Measurements from ENCODE around the gene H2AZ2.
"Not testable (repeated sequence)": the region's sequence is repeated elsewhere in the genome, so short reads cannot be mapped to it uniquely, and the experiment has no call there.

H2AZ2 gene

GRCh38 chr7:44847920-44848634 lies at the start of gene H2AZ2:
Gene H2AZ2 (minus strand): TSS chr7:44848087. CDS start chr7:44847971, 116 bp downstream.
- DNase-seq (ENCODE audit: low read depth in 2 of 2): peak; percentile 100

- DNase-seq (ENCODE audit: low read depth in 2 of 2): no peak
These were observed 49.4 kb upstream of the H2AZ2 start for GRCh38 chr7:44897309-44897708.

DNA sequence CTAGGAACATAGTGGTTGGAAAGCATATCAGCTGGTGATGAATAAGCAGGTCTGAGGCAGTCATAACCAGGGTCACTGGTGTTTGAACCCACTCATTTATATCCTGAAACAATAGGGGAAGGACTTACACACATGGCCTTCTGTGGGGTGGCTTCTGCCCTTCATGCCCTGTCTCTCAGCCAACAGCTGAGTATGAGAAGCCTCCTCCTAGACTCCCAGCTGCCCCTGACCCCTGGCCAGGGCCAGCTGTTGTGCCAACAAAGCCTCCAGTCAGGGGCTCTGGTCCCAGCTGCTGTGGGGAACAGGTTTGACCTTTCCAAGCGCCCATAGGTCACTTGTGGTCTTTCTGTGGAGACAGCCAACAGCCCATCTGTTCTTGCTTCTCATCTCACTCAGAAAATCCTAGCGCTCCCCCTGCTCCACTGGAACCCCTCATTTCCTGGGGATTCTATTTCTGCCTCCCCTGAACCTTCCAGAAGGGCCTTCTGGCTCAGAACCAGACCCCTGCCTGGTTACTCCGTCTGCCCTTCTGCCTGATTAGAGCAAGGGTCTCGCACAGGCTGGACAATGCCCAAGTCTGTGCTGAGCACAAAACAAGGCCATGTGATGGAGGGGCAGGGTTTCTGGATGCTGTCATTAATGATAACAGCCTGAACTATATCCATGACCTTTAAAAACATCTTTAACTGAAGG lies 47.1 kb upstream of the H2AZ2 start:
- no peak for DNase-seq (ENCODE audit: low read depth in 2 of 2)

- no peak for DNase-seq (ENCODE audit: low read depth in 2 of 2)
These were observed 45.9 kb upstream of the H2AZ2 start for GRCh38 chr7:44893710-44894234.

GRCh38 chr7:44891791-44892190 lies 43.9 kb upstream of the H2AZ2 start:
- DNase-seq (ENCODE audit: low read depth in 2 of 2): no peak

- no peak for DNase-seq (ENCODE audit: low read depth in 2 of 2)
These were observed 43.5 kb upstream of the H2AZ2 start for GRCh38 chr7:44891372-44891771.

- DNase-seq (ENCODE audit: low read depth in 2 of 2): no peak
These were observed 41.3 kb upstream of the H2AZ2 start for GRCh38 chr7:44889086-44889781.

- DNase-seq (ENCODE audit: low read depth in 2 of 2): no peak
These were observed 39.4 kb upstream of the H2AZ2 start for GRCh38 chr7:44887293-44887692.

DNA sequence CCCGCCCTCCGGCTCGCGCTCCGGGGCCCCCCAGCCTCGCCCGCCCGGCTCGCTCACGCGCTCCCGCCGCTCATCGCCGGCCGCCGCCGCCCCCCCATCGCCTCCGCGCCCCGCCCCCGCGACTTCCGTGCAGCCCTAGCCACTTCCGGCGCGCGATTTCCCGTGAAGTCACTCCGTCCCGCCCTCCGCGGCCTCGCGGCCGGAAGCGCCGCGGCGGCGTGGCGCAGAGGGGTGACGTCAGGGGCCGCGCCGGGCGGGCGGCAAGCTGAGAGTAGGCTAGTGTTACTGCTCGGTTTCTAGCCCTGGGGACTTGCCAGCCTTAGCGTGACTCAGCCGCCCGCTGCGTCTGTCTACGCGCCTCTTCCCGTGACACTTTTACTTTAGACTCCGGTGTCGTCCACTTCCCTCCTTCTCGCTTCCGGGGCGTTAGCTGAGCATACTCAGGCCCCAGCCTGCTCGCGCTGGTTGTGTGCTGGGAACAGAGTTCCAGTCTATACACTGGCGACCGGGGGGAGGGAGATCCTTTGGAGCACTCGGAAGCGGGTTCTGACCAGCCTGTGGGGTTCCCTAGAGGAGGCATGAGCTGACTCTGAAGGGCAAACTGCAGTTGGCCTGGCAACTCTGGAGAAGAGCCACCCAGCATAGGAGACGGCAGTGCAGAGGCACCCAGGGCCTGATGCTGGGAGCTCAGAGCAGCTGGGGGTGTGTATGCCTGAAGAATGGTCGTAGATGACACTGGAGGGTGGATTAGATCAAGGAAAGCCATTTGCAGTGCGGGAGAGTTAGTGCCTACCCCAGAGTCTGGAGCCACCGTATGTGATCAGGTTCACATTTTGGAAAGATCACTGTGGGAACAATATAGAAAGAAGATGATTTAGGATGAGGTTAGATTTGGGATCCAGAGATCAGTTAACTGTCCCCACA lies 37.8 kb upstream of the H2AZ2 start, which contains the start of gene PURB:
Gene PURB (minus strand): TSS at position 137 of the 924 bp plus-strand sequence. CDS start 182 bp downstream, outside the sequence.
- DNase-seq (ENCODE audit: low read depth in 2 of 2): peak; percentile 93 to 98

DNA sequence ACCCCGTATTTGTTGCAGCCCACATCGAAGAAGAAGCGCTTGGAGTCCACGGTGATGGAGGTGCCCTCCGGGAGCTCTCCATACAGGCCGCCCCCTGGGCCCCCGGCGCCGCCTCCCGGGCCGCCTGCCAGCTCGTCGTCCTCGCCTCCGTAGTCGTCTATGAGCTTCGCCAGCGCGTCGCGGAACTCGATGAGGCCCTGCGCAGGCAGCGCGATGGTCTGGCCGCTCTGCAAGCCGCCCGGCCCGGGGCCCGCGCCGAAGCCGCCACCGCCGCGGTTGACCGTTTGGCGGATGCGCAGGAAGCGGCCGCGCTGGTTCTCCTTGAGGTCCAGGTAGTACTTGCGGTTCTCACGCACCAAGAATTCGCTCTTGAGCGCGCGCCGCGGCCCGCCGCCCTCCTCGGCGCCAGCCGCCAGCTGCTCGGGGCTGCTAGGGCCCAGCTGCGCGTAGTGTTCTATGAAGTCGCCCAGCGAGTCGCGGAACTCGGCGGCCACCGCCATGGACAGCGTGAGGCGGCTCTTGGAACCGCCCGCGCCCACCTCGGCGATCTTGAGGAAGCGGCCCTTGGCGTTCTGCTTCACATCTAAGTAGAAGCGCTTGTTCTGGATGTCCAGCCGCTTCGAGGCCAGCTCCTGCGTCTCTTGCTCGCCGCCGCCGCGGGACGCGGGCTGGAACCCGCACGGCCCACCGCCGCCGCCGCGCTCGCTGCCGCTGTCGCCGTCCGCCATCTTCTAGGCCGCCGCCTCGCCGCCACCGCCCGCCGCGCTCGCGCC lies 36.9 kb upstream of the H2AZ2 start:
- DNase-seq (ENCODE audit: low read depth in 2 of 2): peak; percentile 25

DNA sequence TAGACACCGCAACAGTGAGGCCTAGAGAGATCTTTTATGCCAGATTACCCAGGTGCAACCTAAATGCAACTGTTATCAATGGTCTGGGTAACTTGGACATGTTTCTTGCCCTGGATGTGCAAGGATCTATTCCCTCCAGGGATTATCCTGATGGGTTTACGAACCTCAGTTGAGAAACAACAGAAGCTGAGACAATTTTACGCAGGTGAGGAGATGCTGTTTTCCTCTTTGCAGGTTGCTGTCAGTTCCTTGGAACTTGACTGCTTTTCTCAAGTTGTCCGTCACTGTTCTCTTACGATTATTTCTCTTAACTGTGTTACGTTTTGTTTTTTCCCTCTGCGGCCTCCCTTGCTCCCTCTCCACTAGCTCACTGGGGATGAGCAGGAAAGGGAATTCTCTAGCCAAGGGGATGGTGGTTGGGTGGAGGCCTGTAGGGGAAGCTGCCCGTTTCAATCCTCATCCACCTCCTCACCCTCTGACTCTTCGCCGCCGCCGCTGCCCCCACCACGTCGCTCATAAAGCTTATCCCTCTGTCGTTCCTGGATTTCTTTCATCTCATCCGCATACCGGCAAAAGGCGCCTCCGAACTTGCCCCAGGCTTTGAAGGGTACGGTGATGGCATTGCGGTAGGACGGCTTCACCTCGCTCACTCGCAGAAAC lies 36.2 kb upstream of the H2AZ2 start:
- no peak for DNase-seq (ENCODE audit: low read depth in 2 of 2)

DNA sequence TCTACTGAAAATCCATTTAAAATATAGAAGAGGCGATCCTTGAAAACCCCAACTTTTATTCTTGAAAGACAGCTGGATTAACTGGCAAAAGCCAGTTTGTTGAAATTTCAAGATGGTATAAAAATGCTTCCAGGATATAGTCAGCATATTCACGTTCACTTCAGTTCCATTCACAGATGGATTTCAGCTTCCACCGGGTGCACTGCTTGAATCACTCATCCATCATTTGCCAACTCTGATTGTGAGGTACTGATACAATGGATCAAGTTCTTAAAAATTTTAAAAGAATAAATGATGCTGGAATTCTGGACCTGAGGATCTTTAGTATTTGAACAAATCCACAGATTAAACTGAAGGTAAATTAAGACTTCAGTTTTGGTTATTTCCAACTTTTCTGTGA lies 35.0 kb upstream of the H2AZ2 start:
- DNase-seq (ENCODE audit: low read depth in 2 of 2): no peak

- no peak for DNase-seq (ENCODE audit: low read depth in 2 of 2)
These were observed 33.7 kb upstream of the H2AZ2 start for GRCh38 chr7:44881610-44882009.

DNA sequence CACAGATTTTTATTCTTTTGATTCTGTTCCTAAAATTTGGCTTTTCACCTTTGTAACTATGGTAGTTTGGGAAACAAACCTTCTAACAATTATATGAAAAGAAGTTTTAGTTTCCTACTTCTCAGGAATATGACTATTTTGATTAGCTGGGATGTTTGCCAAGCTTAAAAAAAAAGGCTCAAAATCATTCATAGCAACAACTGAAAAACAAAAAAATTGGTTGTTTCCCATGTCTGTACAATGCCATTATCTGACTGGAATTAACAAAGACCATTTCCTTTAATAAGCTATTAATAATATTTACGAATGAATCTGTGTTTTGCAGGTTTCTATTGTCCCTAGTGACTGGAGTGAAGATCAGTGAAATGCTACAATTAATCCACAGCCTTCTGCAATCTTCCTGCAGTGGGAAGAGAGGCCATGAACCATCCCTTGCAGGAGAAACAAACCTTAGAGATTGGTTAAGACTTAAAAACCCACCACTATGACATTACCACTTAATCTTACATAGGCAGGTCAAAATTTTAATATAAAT lies 33.2 kb upstream of the H2AZ2 start:
- DNase-seq (ENCODE audit: low read depth in 2 of 2): no peak

DNA sequence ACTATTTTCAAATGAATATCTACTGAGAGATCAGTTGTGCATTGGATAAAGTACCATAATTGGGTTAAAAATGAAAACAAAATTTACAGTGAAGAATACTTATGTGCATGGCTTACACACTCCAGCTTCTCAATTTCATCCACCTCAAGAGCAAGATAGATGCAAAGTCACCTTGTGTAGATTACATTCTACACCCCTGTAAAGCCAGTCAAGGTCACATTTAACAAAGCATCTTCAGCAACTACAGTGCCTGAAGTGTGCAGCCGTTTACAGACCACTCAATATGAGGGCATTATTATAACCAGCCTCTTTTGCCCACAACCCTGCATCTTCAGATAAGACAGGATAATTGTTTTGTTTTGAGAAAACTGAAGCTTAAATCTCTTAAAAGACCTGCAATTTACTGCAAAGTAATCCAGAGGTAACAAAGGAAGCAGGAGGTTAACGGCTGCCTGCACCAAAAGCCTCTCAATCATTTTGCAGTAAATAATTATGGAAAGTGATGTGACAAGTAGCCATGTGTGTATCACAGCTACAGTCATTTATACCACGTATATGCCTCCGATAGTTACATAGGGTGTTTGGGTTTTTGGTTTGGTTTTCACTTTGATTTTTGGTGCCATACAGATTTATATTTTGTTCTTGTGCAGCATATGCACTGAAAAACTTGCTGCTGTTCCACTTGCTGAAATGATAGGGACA lies 32.6 kb upstream of the H2AZ2 start:
- DNase-seq (ENCODE audit: low read depth in 2 of 2): no peak

DNA sequence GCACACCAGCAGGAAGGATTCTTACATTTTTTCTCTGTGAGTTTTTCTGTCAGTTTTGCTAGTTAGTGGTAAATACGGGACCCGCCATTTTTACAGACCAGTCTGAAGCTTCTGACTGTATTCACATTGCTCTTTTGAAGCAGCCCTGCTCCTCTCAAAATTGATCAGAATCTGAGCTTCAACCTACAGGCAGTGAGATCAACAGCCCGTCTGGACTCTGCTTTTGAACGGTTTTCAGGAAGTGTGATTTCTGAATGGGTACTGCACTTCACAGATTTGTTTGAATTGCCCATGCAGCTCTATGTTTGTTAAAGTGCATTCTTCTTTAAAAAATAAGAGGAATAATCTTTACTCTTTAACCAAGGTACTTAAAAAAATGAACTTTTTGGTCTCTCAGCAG lies 28.5 kb upstream of the H2AZ2 start:
- no peak for DNase-seq (ENCODE audit: low read depth in 2 of 2)

GRCh38 chr7:44875241-44875640 lies 27.4 kb upstream of the H2AZ2 start:
- no peak for DNase-seq (ENCODE audit: low read depth in 2 of 2)

GRCh38 chr7:44872787-44873186 lies 24.9 kb upstream of the H2AZ2 start:
- DNase-seq (ENCODE audit: low read depth in 2 of 2): no peak

- not testable (repeated sequence) for DNase-seq (ENCODE audit: low read depth in 2 of 2)
These were observed 24.0 kb upstream of the H2AZ2 start for GRCh38 chr7:44871918-44872317.
